Transverse colon (tissue), 4 donors: Measurements from ENCODE around the gene ALDOB. TPM values are rescaled to one million over a fixed set of nuclear protein-coding genes. Genes with fewer than 3 reads are reported as not detected.

ENCODE experiments used
- DNase-seq: peaks from one replicate; pipeline ENCODE4 v3.0.0-alpha.2; 2019
- H3K27ac ChIP-seq, 4 donors: fragments of 200-600 bp; sonication (generic); 2 replicates each; pipeline ENCODE4 v1.5.1; 2016 to 2018; ENCODE audit warnings: inconsistent platforms in 4 of 4
- H3K27me3 ChIP-seq: fragments of 200-600 bp; sonication (generic); 2 replicates; pipeline ENCODE4 v1.5.1; 2017; ENCODE audit warnings: inconsistent platforms
- H3K36me3 ChIP-seq, 4 donors: fragments of 200-600 bp; sonication (generic); 2 replicates each; pipeline ENCODE4 v1.5.1; 2017 to 2019; ENCODE audit warnings: inconsistent platforms in 4 of 4
- H3K4me1 ChIP-seq, 4 donors: fragments of 200-600 bp; sonication (generic); 2 replicates each; pipeline ENCODE4 v1.5.1; 2017 to 2020; ENCODE audit warnings: inconsistent platforms in 4 of 4
- H3K4me3 ChIP-seq, 4 donors: fragments of 200-600 bp; sonication (generic); 1 replicate in 1 of 4; 2 replicates in 3 of 4; pipeline versions ENCODE4 v1.5.1 to v1.6.1; 2017 to 2019; ENCODE audit warnings: inconsistent platforms in 4 of 4
- H3K9me3 ChIP-seq, 2 donors: fragments of 200-600 bp; sonication (generic); 2 replicates each; pipeline ENCODE4 v1.5.1; 2017 to 2019; ENCODE audit warnings: inconsistent platforms in 2 of 2
- EP300 ChIP-seq: sonication (generic); formaldehyde crosslinking; IDR thresholded peaks from one replicate; pipeline ENCODE4 v1.6.1; 2017; ENCODE audit warnings: antibody characterized with exemption, low read depth
- POLR2A ChIP-seq: fragments of 450-650 bp; IDR thresholded peaks from one replicate; pipeline ENCODE4 v1.6.1; 2016; ENCODE audit warnings: antibody characterized with exemption, mild to moderate bottlenecking, moderate library complexity
- POLR2AphosphoS5 ChIP-seq, 3 donors: sonication (generic); formaldehyde crosslinking; IDR thresholded peaks; one replicate each; pipeline ENCODE4 v1.6.1; 2016; ENCODE audit warnings: antibody characterized with exemption in 3 of 3
- WGBS, 2 donors: methylation state at CpG; one replicate each; pipeline ENCODE4 v1.1.5; 2018; ENCODE audit warnings: low coverage in 1 of 2; 5-methylcytosine and 5-hydroxymethylcytosine counted together
- in situ Hi-C, 4 donors: fragments of 200-750 bp; cut with MboI; loops; one replicate each; pipeline versions ENCODE4 v1.15.0 to v1.15.1; 2017; ENCODE audit warnings: low sequenced_read_pairs in 3 of 4, low pct_ligation_motif_present in 1 of 4, low pct_unique_long_range_greater_than_20kb in 1 of 4
- intact Hi-C: fragments of 100-400 bp; cut with DNase I; formaldehyde crosslinking; loops from one replicate; pipeline ENCODE4 v1.15.1; 2023; ENCODE audit warnings: low total_unique reads
- total RNA-seq, 4 donors: library from RNA; depleted of rRNA; stranded (reverse); fragments of >200 nt; gene quantifications; one replicate each; pipeline ENCODE4 v1.1.0, GENCODE V29; 2016
- TF ChIP-seq, protein P1 (sequence below), 5 experiments: fragments of 200-600 bp in 3 of 5; fragments of 450-650 bp in 2 of 5; sonication (generic) in 3 of 5; IDR thresholded peaks; 1 replicate in 2 of 5; 2 replicates in 3 of 5; pipeline ENCODE4 v1.5.1; 2016 to 2017; ENCODE audit warnings: antibody characterized with exemption in 5 of 5, inconsistent platforms in 3 of 5, mild to moderate bottlenecking in 2 of 5, moderate library complexity in 1 of 5

Gene ALDOB
- total RNA-seq, 4 donors from 2014 or later = 1.9 to 55.0 (median 20.1) TPM; not detected in 1

DNA sequence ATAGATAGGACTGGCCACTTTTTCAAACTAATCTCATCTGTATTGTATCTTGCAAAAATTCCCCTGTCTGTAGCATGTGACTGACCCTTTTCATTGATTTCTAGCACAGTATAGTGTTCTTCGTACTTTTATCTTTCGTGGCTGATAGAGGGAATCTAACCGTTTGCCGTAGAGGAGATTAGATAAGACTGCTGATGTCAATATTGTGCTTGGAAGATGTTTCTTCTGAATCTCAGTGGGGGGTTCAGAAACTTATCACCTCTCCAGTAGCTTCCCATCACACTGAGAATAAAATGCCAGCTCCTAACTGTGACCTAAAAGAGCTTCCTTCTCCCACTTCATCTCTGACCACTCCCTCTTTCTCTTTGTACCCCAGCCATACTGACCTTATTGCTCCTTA lies 25.4 kb upstream of the ALDOB start:
- intact Hi-C loops = loop anchor here (2.0 kb wide), 1 partner anchor 66 kb away; no protein-coding TSS in a partner anchor
- Histone ChIP-seq H3K4me3 (no peak overlapping the region), H3K27ac (no peak overlapping the region), H3K36me3 (no peaks in the 10 kb centered on the region), H3K9me3 (no peaks in the 10 kb centered on the region), H3K27me3 (no peaks in the 10 kb centered on the region), H3K4me1 (peaks cover 0 to 24% (median 5%) of the 10 kb centered on the region in 4 donors)
- WGBS, 2 donors = 59 to 70% methylated on average over 4 of the region's 4 CpGs
- in situ Hi-C loops = no loop called here
- DNase-seq = no peak
- TF ChIP-seq EP300 (no peak), POLR2AphosphoS5 (IDR thresholded peaks at IDR 0.05) (no peak), POLR2A (no peak)
- TF ChIP-seq, protein P1, sequence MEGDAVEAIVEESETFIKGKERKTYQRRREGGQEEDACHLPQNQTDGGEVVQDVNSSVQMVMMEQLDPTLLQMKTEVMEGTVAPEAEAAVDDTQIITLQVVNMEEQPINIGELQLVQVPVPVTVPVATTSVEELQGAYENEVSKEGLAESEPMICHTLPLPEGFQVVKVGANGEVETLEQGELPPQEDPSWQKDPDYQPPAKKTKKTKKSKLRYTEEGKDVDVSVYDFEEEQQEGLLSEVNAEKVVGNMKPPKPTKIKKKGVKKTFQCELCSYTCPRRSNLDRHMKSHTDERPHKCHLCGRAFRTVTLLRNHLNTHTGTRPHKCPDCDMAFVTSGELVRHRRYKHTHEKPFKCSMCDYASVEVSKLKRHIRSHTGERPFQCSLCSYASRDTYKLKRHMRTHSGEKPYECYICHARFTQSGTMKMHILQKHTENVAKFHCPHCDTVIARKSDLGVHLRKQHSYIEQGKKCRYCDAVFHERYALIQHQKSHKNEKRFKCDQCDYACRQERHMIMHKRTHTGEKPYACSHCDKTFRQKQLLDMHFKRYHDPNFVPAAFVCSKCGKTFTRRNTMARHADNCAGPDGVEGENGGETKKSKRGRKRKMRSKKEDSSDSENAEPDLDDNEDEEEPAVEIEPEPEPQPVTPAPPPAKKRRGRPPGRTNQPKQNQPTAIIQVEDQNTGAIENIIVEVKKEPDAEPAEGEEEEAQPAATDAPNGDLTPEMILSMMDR (IDR thresholded peaks at IDR 0.05) = no peak

DNA sequence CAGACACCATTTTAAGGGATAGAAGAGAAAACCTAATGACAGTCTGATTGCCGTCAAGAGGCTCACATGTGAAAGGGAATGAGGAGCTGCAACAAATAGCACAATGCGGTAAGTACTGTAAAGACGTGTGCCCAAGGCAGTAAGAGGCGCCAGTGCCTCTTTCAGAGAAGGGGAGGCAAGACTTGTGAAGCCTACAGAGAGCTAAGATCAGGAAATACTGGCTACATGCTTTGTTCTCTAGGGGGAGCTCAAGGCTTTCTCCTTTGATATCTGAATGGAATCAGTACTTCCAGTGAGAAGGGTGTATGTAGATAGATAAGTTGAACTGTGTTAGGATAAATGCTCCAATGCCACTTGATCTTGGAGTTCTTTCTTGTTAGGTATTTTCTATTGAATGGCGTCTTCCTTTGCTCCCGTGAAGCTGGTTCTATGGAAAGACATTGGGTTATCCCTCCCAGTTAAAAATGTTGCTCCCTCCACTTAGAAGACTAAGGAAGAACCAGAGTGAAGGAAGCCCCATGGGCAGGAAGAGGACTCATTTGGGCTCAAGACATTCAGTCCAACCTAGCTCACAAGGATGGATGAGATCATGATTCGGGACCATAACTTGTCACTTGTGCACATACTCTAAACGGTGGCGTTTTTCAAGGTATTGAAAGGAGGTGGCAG lies 23.5 kb upstream of the ALDOB start:
- TF ChIP-seq, protein P1 (IDR thresholded peaks at IDR 0.05) = peak; percentile 58 to 78 (median 69)
- TF ChIP-seq POLR2A = no peak
- no peak for DNase-seq
- intact Hi-C loops (no loop called here), in situ Hi-C loops (loop anchor here in 1 of 4 donors (10.0 kb wide), 1 partner anchor 76 kb away; the partner anchor contains the start of gene RNF20)
- WGBS, 2 donors = 4 to 35% methylated on average over 6 to 9 of the region's 9 CpGs
- no peaks in the 10 kb centered on the region for H3K27me3 ChIP-seq
- no peaks in the 10 kb centered on the region for H3K9me3 ChIP-seq
- no peak overlapping the region for H3K4me3 ChIP-seq
- H3K36me3 ChIP-seq = no peaks in the 10 kb centered on the region
- H3K27ac ChIP-seq = peak overlapping the region in 2 of 4 donors; percentile 18 to 27
- peaks cover 0 to 13% (median 3%) of the 10 kb centered on the region in 4 donors for H3K4me1 ChIP-seq

DNA sequence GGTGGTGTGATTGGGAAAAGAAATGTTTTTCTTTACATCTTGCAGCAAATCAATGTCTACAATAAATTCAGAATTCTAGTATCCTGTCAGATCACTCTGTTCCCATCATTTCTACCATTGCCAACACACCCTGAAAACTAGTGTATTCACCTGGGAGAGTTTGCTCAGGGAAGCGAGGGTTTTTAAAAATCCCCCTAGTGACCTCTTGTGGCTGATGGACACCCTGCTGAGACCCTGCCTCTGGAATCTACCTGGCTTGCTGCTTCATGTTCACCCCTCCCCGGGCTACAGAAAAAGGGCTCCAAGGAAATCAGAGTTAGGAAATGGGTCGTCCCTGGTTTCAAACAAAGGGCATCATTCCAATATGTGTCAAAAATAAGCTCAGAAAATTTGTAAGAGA lies 21.4 kb upstream of the ALDOB start:
- Histone ChIP-seq H3K36me3 (no peaks in the 10 kb centered on the region), H3K9me3 (no peaks in the 10 kb centered on the region), H3K4me1 (peaks cover 0 to 13% (median 3%) of the 10 kb centered on the region in 4 donors), H3K27ac (no peak overlapping the region), H3K4me3 (no peak overlapping the region), H3K27me3 (no peaks in the 10 kb centered on the region)
- in situ Hi-C loops = loop anchor here in 1 of 4 donors (10.0 kb wide), 1 partner anchor 78 kb away; the partner anchor contains the start of gene RNF20
- TF ChIP-seq, protein P1 (IDR thresholded peaks at IDR 0.05) = no peak
- no peak for TF ChIP-seq POLR2AphosphoS5 (IDR thresholded peaks at IDR 0.05)
- TF ChIP-seq POLR2A = no peak
- no peak for TF ChIP-seq EP300
- intact Hi-C loops = no loop called here
- 47 to 62% methylated on average over 3 of the region's 3 CpGs for WGBS, 2 donors
- DNase-seq = no peak

DNA sequence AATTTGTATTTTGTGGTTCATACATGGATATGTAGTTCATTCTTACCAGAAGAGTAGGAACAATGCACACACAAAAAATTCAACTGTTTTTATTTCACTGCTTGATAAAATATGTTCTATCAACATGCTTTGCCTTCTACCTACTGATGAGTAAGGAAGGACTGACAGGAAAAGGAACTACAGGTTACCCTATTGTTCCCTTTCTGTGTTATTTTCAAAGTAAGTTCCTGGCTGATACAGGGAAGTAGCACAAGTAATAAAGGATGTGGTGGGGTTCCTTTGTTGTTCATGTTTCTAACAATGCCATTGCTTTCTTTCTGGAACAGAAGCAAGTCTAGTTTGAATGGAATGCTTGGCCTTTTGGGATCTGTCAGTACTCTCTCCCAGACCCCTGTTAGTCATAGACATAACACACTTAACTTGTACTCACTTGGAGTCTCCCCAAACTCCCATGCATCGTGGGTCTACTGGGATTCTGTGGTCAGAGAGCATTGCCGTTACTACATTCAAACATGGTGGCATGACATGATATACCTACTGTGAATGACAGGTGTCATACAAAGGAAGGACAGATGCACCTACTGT lies 20.2 kb upstream of the ALDOB start:
- no peaks in the 10 kb centered on the region for H3K36me3 ChIP-seq
- no peak overlapping the region for H3K4me3 ChIP-seq
- H3K27ac ChIP-seq = no peak overlapping the region
- no peaks in the 10 kb centered on the region for H3K27me3 ChIP-seq
- H3K9me3 ChIP-seq = no peaks in the 10 kb centered on the region
- in situ Hi-C loops = loop anchor here in 1 of 4 donors (10.0 kb wide), 1 partner anchor 79 kb away; the partner anchor contains the start of gene RNF20
- WGBS, 2 donors = 73 to 86% methylated on average over 1 to 2 of the region's 2 CpGs
- peaks cover 0 to 13% (median 3%) of the 10 kb centered on the region in 4 donors for H3K4me1 ChIP-seq
- intact Hi-C loops = no loop called here
- no peak for DNase-seq
- no peak for TF ChIP-seq POLR2A
- TF ChIP-seq EP300 = no peak
- TF ChIP-seq, protein P1 (IDR thresholded peaks at IDR 0.05) = no peak
- no peak for TF ChIP-seq POLR2AphosphoS5 (IDR thresholded peaks at IDR 0.05)
